Activated CD4-positive, CD25-positive, alpha-beta regulatory T cell treated with anti-CD3 and anti-CD28 coated beads, Interleukin-2, amount 50 U/mL, for 24 hours (primary cell): Measurements from ENCODE around the gene TRUB2.
"Not testable (repeated sequence)": the region's sequence is repeated elsewhere in the genome, so short reads cannot be mapped to it uniquely, and the experiment has no call there.

Source experiments
- ATAC-seq, 2 donors: fragments of 150-1000 bp; cut with Tn5 transposase; one replicate each; pipeline ENCODE4 v1.10.0; 2021; ENCODE audit warnings: mild to moderate bottlenecking in 1 of 2, moderate library complexity in 1 of 2

TRUB2 gene

GRCh38 chr9:128298535-128299482, 23.4 kb downstream of the TRUB2 start:
- ATAC-seq: no peak

DNA sequence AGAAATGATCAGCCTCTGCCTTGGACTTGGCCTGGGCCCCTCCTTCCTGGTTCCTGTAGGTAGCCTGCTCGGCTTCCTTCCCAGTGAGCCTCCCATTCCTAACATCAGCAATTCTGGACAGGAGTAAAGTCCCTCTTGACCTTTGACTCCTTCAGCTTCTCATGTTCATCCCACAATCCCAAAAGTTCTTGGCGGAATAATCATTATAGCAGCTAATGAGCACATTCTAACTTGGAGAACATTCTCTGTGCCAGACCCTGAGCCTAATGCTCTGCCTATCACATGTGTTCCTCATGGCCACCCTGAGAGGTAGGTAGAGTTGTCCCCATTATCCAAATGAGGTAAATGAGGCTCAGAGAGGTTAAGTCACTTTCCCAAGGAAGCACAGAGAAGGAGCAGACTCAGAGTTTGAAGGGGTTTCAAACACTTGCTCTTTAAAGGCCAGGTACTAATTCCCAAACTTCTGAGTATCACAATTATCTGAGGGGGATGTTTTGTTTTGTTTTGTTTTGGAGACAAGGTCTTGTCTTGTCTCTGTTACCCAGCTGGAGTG, 24.9 kb downstream of the TRUB2 start:
- ATAC-seq: no peak

- no peak for ATAC-seq
Measured at GRCh38 chr9:128296340-128297220, 25.7 kb downstream of the TRUB2 start.

GRCh38 chr9:128294142-128294541, 28.1 kb downstream of the TRUB2 start:
- ATAC-seq: no peak

- no peak for ATAC-seq
Measured at GRCh38 chr9:128293091-128293490, 29.2 kb downstream of the TRUB2 start.

- no peak for ATAC-seq
Measured at GRCh38 chr9:128292009-128292408, 30.2 kb downstream of the TRUB2 start.

DNA sequence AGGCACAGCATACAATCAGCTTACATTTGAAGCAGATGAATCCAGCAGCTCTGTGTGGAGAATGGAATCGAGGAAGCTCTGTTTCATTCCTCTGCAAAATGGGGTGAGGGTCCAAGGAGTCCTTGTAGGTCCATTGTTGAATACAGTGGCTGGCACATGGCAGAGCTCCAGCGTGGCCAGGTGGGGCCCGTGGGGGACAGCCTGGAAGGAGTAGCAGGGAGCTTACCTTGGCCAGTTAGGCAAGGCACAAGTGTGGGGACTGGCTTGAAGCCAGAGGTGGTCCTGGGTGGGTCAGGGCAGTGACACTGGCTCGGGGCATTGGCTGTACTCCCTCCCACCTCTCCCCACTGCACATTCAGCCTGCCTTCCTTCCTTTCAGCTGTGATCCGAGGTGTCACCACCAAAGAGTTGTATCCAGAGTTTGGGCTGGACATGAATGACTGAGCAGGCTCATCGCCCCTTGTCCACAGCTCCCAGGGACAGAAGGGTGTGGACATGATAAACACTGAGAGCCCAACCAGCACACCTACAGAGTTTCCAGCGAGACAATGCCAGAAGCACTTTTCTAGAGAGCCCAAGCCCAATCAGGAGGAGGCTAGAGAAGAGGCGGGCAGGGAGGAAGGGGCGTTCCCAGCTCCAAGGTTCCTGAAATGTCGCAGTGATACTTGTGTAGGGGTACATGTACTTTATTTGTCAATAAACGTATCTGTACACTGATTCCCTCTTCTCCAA, 33.8 kb downstream of the TRUB2 start:
- no peak for ATAC-seq

GRCh38 chr9:128286440-128286839, 35.8 kb downstream of the TRUB2 start:
- no peak for ATAC-seq

DNA sequence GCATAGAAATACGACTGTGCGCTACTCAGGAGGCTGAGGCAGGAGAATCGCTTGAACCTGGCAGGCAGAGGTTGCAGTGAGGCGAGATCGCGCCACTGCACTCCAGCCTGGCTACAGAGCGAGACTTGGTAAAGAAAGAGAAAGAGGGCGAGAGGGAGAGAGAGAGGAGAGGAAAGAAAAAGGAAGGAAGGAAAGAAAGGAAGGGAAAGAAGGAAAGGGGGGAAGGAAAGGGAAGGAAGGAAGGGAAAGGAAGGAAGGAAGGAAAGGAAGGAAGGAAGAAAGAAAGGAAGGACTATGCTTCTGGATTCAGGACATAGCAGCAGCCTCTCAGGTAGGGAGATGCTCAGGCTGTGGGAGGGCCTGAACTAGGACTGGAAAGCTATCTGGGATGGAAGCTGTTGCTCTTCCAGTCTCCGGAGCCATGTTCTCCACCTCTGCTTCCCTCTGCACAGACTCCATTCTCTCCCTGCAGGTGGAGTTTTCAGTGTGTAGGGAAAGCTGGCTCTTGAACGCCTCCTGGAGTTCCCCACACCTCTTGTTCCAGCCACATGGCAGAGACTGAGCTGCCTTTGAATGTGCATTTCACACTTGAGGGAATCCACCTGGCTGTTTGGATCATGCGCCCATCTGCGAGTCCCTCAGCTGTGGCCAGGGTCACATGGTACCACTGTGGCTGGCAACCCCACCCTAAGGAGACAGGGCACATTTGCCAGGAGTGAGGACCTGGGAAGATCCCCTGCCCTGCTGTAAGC, 37.0 kb downstream of the TRUB2 start:
- ATAC-seq: no peak

GRCh38 chr9:128282500-128282899, 39.7 kb downstream of the TRUB2 start:
- ATAC-seq: no peak

GRCh38 chr9:128280084-128280622, 42.1 kb downstream of the TRUB2 start:
- ATAC-seq: no peak

GRCh38 chr9:128279088-128280073, 42.9 kb downstream of the TRUB2 start:
- not testable (repeated sequence) for ATAC-seq

- no peak for ATAC-seq
Measured at GRCh38 chr9:128276574-128277270, 45.5 kb downstream of the TRUB2 start.

DNA sequence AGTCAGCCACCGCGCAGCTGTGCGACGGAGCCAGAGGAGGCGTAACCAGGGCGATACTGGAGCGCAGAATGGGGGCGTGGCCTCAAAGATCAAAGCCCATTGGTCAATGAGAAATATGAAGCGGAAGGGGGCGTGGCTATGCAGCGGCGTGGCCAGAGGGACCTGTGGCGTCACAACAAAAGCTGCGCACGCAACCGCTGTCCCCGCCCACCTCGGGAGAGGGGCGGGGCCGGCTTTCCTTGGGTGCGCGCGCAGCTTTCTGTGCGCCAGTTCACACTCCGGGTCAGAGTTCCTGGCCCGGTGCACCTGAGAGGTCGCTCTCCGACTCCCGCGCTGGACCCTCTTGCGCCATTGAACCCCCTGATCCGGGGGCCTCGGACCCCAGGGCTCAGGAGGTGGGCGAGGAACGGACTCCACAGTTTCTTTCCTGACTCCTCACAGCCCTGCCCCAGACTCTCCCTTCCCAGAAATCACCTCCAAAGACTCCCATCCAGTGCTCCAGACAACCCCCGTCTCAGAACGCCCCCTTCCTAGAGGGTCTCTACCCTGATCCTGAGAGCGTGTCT, 46.2 kb downstream of the TRUB2 start, which contains the start of gene SWI5:
SWI5 (plus strand) TSS at position 269 of the 566 bp plus-strand sequence.
- ATAC-seq: peak; percentile 98 to 99

GRCh38 chr9:128275198-128276007, 46.8 kb downstream of the TRUB2 start, which contains the start of gene GOLGA2:
Gene GOLGA2, minus strand, starts transcription at chr9:128276007. Its CDS starts 31 bp downstream, at chr9:128275976.
- peak; percentile 64 to 68 for ATAC-seq

GRCh38 chr9:128274245-128274644, 48.0 kb downstream of the TRUB2 start:
- no peak for ATAC-seq

- no peak for ATAC-seq
Measured at GRCh38 chr9:128271512-128271911, 50.7 kb downstream of the TRUB2 start.

DNA sequence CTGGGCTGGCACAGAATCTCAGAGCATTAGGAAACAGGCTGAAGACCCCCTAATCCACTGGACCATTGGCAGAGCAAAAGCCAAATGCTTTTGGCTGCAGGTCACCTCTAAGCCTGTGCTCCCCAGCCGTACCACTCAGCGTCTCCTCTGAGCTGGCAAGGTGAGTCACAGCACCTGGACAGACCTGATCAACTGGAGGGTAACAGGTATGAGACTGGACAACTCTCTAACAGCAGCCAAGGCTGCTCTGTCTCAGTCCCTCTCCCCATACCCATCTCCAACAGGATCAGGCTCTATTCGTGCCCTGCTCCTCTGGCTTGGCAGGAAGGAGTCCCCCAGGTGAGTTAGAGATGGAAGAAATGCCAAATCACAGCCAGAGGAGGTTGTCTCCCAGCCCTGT, 51.1 kb downstream of the TRUB2 start:
- no peak for ATAC-seq
